ENCODE data around the gene IQGAP2.

The IQGAP2 gene

DNA sequence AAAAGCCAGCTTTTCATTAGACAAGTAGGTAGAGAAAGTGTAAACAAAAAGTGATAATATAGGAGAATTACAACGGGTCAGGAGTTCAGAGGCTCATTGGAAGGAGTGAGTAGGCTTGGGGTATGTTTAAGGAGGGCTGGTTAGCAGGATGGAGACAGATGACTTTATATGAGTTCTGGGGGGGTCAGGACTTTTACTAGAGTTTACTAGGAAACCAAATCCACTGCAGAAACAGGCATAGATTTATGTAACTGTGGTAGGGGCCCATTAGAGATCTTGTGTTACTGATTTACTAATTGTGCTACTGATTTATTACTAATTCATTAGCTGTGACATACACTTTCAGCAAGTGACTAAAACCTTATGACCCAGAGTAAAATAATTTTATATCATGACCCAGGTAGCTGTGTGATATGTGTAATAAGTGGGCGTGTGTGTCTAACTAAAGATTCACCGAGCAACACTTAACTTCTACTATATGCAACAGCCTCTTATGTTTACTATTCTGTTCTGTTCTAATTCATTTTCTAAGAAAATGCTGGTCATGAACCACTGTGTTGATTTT is 73.5 kb downstream of the IQGAP2 start:
- no peak for DNase-seq (ENCODE audit: low spot score)

DNA sequence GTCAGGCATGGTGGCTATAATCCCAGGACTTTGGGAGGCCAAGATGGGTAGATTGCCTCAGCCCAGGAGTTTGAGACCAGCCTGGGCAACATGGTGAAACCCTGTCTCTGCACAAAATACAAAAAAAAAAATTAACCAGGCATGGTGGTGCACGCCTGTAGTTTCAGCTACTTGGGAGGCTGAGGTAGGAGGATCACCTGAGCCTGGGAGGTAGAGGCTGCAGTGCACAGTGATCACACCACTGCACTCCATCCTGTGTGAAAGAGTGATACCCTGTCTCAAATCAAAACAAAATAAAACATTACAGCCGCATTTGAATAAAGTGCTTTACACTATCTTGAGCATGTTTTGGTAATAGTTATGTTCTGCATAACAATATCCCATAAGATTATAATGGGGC is 74.0 kb downstream of the IQGAP2 start:
- DNase-seq (ENCODE audit: low spot score), result no peak

DNA sequence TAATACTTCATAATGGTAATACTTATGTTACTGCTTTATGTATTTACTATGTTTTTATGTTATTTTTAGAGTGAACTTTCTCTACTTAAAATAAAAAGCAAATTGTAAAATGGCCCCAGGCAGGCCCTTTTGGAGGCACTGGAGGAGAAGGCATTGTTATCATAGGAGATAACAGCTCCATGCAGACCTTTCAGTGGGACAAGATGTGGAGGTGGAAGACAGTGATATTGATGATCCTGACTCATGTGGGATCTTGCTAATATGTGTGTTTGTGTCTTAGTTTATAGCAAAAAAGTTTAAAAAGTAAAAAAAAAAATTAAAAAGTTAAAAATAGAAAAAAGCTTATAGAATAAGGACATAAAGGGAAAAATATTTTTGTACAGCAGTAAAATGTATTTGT is 74.5 kb downstream of the IQGAP2 start:
- no peak for DNase-seq (ENCODE audit: low spot score)

DNA sequence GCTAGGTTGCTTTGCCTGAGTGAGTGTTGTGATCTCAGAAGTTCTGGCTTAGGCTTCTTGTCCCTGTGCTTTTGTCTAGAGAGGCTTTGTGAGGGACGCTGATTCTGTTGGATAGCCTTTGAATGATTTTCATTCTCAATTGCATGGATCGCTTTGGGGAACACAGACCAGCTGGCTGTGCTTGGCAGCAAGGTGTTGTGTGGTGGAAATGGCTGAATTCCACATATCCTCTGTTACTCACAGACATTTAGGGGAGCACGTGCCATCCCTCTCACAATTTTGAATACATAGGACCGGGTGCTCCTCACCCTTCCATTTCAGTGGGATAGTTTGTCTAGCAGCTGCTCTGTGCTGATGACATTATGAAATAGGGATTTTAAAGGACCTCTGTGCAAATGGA is 76.2 kb downstream of the IQGAP2 start:
- no peak for DNase-seq (ENCODE audit: low spot score)

DNA sequence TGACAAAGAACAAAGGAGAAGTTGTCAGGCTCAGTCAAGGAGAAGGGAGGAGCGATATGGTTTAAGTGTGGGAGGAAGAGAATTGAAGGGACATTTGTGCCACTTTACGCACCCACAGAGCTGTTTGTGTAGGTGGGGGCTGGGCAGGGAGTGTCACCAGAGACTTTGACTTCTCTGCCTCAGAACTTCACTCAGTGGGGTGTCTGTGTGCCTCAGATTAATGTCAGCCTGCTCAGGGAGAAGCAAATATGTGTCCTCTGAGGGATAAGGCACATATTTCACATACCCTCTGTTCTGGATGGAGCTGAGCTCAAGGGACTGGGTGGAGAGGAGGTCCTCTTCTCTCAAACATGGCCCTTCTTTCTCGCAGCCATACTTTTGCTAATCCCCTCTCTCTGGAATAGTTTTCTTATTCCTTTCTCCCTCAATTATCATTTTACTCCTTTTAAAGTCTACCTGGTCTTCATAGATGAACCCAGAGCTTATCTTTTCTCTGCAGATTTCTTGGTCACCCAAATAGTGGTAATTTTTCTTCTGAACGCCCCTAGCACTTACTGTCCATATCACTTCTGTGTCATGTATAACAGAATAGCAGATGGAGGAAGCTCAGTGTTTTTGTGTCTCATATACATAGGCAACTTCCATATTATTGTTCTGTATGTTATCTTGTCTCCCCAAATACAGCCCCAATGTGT is 77.0 kb downstream of the IQGAP2 start:
- DNase-seq (ENCODE audit: low spot score), result no peak

DNA sequence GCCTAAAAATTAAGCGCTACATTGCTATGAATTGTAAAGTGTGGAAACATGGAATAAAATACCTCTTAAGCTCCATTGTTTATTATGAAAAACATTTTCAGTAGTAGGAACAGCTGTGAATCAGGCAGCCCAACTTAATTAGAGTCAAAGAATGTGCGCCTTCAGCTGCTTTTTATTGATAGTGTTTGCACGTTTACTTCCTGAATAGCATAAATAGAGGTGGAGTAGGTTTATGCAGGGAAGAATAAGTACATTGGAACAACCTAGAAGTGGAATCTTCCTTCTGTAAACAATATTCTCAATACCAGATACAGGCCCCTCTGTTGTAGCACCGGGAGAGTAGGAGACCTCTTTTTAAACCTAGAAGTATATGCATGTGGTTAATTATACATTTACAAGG is 79.9 kb downstream of the IQGAP2 start:
- DNase-seq (ENCODE audit: low spot score), result no peak

DNA sequence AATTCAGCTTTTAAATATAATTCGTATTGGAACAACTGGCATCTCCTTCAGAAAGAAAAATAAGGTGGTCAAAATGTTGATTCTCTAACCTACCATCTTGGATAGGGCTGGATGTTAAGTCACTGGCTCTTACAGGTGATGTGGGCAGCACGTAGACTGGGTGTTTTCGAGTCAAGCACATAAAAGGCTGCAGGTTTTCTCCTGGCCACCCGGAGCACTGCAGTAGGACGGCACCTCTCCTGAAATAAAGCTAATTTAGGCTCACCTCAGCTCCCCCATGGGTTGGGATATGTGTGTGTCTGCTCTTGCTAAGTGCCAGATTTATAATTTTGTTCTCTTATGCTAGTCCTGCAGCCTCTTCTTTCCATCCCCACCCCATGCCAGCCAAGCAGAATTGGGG is 80.3 kb downstream of the IQGAP2 start:
- no peak for DNase-seq (ENCODE audit: low spot score)

DNA sequence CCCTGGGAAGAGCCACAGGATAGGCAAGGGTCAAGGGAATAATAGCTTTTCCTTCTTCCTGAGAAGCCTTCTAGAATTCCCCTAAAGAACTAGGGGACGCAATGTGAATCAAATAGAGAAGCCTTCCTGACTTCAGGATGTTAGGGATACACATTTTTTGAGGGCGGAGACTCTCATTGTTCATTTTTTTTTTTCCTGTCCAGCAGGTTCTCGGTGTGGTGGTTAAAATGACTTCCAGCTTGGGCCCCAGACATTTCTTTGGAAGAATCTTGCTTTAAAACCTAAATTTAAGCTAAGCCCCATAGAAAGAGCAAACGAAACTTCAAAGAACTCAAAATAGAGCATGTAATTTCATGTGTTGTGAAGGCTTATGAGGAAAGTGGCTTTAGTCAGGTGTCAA is 80.8 kb downstream of the IQGAP2 start:
- DNase-seq (ENCODE audit: low spot score), result no peak

DNA sequence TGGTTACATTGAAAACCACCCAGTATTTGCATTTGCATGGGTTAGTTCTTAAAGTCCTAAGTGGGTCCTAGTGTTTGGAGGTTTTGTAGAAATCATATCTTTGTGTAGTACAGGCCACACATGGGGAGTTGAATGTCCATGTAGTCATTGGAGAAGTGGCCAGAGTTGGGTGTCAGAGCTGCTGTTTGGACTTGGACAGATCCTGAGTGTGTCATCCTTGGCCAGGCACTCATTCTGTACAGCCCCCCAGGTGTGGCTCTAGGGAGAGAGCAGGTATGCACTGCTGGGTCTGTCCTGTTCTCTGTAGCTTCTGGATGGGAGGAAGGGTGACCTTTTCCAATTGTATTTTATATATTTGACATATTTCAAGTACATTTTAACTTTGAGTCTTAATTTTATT is 82.4 kb downstream of the IQGAP2 start:
- DNase-seq (ENCODE audit: low spot score), result no peak

DNA sequence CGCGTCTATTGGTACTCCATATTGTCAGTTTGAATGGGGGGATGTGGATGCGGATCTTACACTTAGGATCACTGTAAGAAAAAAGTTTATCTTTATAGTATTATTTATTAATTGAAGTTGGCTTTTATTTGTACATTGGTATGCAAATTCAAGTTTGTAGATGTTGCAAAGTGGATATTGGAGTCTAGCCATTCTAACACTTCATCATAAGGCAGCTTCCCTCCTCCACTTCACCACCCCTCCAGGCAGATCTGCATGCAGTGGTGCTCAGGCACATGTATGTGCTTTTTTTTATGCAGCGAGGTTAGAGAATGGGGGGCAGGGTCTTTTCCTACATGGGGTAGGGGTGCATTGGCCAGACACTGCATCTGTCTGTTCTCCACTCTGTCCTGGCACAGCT is 84.3 kb downstream of the IQGAP2 start:
- DNase-seq (ENCODE audit: low spot score), result no peak

DNA sequence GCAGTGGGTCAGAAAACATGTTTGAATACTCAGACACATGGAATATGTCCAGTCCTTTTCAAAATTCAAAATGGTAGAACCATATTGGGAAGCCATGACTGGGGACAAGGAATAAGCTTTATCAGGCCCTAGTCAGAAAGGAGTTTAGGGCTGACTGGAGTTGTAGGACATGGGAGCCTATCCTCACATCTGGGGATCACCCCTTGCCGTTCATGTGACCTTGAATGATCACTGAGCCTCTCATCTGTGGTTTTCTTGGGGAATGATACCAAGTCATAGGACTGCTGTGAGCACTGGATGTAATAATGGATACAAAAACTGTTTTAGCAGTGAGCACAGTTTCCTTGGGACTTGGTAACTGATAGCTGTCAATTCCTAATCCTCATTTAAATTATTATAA is 84.7 kb downstream of the IQGAP2 start:
- DNase-seq (ENCODE audit: low spot score), result no peak

DNA sequence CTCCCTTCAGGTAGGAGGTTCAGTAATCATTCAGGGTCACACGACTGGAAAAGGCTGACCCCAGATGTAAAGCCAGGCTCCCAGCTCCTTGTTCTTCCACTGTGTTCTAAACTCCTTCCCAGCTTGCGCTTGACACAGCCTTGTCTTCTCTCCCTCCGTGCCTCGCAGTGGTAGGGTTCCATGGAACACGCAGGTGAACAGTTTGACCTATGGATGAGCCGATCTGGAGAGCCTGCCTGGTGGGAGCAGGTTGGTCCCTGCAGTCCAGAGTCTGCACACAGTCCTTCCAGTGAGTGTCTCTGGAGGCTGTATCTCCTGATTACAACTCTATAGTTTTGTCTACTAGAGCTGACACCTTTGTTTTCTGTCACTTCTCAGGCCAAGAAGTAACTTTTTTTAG is 85.9 kb downstream of the IQGAP2 start:
- DNase-seq (ENCODE audit: low spot score), result no peak

DNA sequence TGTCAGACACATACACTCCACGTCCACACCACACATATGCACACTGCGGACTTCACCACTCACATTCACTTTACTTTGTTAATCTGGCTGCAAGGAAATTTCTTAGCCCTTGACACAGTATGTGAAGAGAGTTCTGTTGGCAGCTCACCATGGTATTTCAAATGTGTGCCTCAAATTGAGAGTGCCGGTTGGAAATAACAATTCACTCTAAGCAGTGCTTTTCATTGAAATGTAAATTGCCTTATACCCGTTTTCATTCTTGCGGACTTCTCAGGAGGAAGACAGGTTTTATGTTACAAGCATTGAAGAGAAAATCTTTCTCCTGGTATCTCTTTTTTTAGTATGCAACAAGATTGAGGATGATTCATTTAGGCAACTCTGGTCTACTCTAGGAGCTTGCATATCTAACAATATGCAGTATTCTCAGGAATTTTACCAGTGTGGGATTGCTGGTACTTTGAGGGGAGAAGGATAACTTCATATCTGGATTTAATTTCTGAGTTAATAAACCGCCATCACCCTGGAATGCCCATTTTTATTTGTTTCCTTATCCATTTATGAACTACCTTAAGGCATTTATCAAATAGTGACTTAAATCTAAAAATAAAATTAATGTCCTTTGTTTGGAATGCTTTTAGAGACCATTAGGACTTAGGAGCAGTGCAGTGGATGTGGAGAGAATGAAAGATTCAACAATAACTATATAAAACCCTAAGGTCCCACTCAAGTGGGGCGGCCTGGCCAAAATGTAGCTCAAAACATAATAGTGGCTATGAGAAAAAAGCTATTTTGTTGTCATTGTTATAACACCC is 87.0 kb downstream of the IQGAP2 start:
- DNase-seq (ENCODE audit: low spot score), result no peak

DNA sequence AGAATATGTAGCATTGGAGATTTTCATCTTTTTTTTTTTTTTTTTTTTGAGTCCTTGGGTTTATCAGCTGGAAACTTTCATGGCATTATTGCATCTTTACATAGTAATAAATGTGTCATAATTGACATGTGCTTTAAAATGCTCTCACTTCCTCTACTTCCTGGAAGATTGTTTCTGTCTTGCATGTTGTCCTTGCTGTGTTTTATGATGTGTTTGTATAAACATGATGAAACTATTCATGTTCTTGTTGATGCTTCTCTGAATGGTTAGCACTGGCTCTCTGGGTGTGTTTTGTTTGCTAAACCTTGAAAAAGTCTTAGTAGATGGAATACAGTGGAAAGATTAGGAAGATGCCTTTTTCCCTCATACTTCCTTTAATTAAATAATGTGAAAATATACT is 87.9 kb downstream of the IQGAP2 start:
- DNase-seq (ENCODE audit: low spot score), result no peak

DNA sequence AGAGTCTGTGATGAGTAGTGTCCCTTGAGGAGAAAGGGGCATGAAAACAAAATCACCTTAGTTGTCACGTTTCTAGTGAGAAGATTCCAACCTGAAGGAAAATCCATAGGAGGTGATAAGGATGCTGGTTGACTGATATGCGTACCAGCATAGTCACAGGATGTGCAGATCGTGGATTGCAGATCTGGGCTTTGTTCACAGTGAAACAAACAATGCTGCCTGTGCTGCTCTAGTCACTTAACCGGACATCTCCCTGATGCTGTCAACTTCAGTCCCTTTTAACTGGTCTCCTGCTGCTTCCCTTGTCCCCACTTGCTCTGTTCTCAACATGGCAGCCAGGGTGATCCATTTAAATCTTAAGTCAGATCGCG is 89.7 kb downstream of the IQGAP2 start:
- DNase-seq (ENCODE audit: low spot score), result no peak

DNA sequence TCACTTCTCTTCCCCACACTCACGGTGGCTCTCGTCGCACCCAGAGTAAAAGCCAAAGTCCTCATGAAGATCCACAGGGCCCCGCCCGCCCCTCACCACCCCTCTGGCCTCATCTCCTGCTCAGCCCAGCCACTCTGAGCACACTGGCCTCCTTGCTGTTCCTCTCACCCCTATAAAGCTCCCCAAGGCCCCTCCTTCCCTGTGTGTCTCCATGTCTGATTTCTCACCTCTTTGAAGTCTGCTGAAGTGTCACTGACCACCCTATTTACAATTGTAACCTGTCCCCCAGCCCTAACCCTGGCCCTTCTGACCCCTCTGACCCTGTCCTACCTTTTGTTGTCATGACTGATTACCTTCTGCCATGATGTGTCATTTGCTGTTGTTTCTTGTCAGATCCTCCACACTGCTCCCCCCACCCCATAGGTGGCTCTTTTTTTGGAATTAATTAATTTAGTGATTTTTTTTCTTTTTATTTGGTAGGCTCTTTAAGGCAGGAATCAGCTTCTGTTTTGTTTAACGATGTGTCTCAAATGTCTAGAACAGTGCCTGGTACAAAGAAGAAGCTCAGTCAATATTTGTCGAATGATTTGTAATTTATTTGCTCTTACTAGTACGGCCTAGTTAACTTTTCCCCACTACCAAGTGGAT is 90.2 kb downstream of the IQGAP2 start:
- DNase-seq (ENCODE audit: low spot score), result no peak

DNA sequence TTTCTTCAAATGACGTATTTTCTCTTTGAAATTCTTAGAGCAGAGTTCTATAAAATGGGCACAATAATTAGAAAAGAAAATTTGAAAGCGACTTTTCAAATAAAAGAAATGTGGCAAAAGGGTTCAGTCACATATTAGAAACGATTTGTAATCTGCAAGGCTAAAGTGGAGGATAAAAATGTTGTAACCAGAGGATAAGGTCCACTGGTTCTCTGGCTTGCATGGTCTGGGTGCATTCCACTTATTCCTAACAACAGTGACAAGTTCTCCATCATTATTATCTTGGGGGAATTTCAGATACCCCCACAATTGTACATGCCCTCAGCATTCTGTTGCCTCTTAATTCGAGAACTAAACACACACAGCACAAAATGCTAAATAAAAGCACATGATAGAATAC is 91.1 kb downstream of the IQGAP2 start:
- DNase-seq (ENCODE audit: low spot score), result no peak

DNA sequence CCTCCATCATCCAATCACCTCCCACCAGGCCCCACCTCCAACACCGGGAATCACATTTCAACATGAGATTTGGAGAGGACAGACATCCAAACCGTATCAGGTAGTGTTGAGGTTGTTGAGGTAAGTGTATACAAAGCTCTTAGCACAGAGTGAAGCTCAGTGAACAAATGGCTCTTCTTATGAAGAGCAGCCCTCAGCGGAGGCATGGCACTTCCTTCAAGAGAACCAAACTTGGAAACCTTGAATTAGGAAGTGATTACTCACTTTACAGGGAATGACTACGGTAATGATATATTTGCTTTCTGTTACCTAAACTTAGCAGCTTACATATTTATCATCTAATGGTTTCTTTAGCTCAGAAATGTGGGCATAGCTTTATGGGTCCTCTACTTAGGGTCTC is 92.8 kb downstream of the IQGAP2 start:
- no peak for DNase-seq (ENCODE audit: low spot score)

DNA sequence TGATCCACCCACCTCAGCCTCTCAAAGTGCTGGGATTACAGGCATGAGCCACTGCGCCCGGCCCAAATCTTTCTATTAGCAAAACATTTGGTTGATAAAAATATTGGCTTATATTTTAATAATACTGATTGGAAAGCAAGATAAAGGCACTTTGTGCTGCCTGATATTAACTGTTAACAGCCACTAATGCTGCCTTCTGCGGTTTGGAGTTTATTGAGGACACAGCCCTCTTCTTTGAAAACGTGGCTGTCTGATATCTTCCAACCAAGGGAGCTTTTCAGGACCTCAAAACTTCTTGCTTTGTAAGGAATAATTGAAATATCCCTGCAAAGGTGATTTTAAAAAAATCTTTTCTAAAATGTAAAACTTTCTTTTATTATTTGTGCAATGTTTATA is 94.0 kb downstream of the IQGAP2 start:
- no peak for DNase-seq (ENCODE audit: low spot score)

DNA sequence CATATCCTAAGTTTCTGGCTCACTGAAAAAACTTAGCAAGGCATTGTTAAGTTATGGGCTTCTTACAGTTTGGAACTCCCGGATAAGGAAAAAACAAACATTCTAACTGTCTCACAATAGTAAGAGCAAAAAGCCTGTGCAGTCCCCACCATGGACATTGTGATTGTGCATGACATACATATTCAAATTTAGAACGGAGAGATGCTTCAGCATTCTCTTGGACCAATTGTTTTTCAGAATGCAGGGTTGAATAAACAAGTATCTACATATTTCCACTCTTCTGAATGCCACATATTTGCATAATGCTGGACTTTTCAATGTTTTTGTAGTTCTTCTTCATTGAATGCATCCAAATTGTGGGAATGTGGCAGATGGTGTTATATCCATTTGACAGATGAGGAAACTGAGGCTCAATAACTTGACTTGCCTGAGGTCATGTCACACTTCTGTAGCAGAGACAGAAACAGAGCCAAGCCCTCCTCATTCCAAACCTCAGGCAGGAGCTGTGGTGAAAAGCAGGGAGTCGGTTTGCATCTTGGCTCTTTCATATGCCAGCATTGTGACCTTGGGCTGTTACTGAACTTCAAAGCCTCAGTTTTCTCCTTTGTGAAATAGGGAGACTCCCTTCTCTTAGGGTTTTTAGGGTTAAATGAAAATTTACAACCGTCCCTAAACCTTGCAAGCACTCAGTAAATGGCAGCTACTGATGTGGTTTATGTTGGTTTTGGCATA is 95.1 kb downstream of the IQGAP2 start:
- DNase-seq (ENCODE audit: low spot score), result no peak

DNA sequence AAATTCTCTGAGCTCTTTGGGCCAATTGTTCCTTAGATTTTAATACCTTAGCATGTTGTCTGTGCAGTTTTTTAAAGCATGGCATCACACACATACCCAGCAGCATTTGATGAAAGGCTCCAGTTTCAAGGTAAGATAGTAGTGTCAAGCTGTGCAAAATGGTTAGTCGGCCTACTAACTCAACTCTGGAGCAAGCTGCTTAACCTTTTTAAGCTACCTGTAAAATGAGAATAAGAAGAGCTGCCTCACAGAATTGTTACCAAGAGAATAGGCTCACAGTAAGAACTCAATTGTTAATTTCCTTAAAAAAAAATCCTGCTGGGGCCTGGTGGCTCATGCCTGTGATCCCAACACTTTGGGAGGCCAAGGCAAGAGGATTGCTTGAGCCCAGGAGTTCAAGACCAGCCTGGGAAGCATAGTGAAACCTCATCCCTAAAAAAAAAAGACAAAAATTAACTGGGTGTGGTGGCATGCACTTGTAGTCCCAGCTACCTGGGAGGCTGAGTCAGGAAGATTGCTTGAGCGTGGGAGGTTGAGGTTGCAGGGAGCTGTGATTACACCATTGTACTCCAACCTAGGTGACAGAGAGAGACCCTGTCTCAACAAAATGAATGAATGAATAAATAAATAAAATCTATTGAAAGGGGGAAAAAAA is 96.5 kb downstream of the IQGAP2 start:
- no peak for DNase-seq (ENCODE audit: low spot score)

Data from NAMALWA (cell line).